Suprapubic skin (tissue), 4 donors: Measurements from ENCODE around the gene RPL19. TPM values are rescaled to one million over a fixed set of nuclear protein-coding genes. Genes with fewer than 3 reads are reported as not detected.

Source experiments
- DNase-seq, 2 donors: peaks; one replicate each; pipeline ENCODE4 v3.0.0-alpha.2; 2019; ENCODE audit warnings: low spot score in 2 of 2
- H3K27ac ChIP-seq: fragments of 200-600 bp; sonication (generic); one replicate; pipeline ENCODE4 v1.5.1; 2019
- H3K27me3 ChIP-seq: fragments of 200-600 bp; sonication (generic); one replicate; pipeline ENCODE4 v1.5.1; 2019
- H3K36me3 ChIP-seq: fragments of 200-600 bp; sonication (generic); one replicate; pipeline ENCODE4 v1.5.1; 2019
- H3K4me1 ChIP-seq: fragments of 200-600 bp; sonication (generic); one replicate; pipeline ENCODE4 v1.5.1; 2019
- H3K4me3 ChIP-seq: fragments of 200-600 bp; sonication (generic); one replicate; pipeline ENCODE4 v1.5.1; 2019; ENCODE audit warnings: mild to moderate bottlenecking
- H3K9me3 ChIP-seq: fragments of 200-600 bp; sonication (generic); one replicate; pipeline ENCODE4 v1.5.1; 2019
- EP300 ChIP-seq: sonication (generic); formaldehyde crosslinking; IDR thresholded peaks from one replicate; pipeline ENCODE4 v1.6.1; 2017; ENCODE audit warnings: antibody characterized with exemption
- POLR2A ChIP-seq, 2 donors: fragments of 450-650 bp; IDR thresholded peaks; one replicate each; pipeline ENCODE4 v1.6.1; 2017; ENCODE audit warnings: antibody characterized with exemption in 2 of 2, mild to moderate bottlenecking in 2 of 2, moderate library complexity in 2 of 2
- POLR2AphosphoS5 ChIP-seq, 3 donors: sonication (generic); formaldehyde crosslinking; IDR thresholded peaks; one replicate each; pipeline ENCODE4 v1.6.1; 2017; ENCODE audit warnings: antibody characterized with exemption in 3 of 3
- WGBS: methylation state at CpG from one replicate; pipeline ENCODE4 v1.1.5; 2018; 5-methylcytosine and 5-hydroxymethylcytosine counted together
- total RNA-seq, 4 donors: library from RNA; depleted of rRNA; stranded (reverse); fragments of >200 nt; gene quantifications; one replicate each; pipeline ENCODE4 v1.1.0, GENCODE V29; 2016
- TF ChIP-seq, protein P1 (sequence below), 2 donors: fragments of 200-600 bp in 1 of 2; fragments of 450-650 bp in 1 of 2; sonication (generic) in 1 of 2; IDR thresholded peaks; one replicate each; pipeline ENCODE4 v1.5.1; 2016 to 2019; ENCODE audit warnings: antibody characterized with exemption in 2 of 2, mild to moderate bottlenecking in 1 of 2, moderate library complexity in 1 of 2

RPL19 gene
- total RNA-seq, 4 donors from 2014 or later, result 2,327 to 3,514 (median 3,192) TPM

DNA sequence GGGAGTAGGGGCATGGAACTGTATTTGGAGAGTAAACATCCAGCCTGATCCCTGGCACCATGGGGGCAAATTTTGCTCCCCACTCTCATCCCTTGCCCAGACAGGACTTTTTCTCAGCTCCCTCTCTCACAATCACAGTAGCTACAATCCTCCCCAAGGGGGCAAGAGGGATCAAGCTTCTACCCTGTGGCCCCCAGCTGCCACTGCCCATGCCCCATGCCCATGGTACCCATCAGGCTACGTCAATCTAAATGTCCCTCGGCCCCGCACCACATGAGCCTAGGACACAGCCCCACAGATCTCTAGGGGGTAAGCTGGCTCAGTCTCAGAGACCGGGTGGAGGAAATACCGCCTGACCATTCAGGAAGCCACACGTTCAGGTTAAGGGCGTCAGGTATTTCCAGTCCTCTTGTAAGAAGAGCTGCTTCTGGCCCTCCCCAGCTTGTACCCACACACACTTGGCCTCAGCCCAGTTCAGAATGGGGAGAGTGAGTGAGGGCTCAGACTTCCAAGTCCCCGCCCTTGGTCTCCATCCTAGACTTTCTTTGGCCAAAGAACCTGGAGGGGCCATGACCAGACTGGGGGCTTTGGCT lies 4.4 kb upstream of the RPL19 start:
- peak in 1 of 2 donors; percentile 73 for DNase-seq
- Histone ChIP-seq H3K27ac (peak overlapping the region; percentile 20), H3K9me3 (no peaks in the 10 kb centered on the region), H3K36me3 (peaks cover 20% of the 10 kb centered on the region), H3K4me3 (peak overlapping the region; percentile 68), H3K4me1 (peaks cover 52% of the 10 kb centered on the region), H3K27me3 (no peaks in the 10 kb centered on the region)
- TF ChIP-seq POLR2AphosphoS5 (IDR thresholded peaks at IDR 0.05) (no peak), POLR2A (IDR thresholded peaks at IDR 0.05) (no peak), EP300 (no peak)
- 56% methylated on average over 5 of the region's 8 CpGs for WGBS

DNA sequence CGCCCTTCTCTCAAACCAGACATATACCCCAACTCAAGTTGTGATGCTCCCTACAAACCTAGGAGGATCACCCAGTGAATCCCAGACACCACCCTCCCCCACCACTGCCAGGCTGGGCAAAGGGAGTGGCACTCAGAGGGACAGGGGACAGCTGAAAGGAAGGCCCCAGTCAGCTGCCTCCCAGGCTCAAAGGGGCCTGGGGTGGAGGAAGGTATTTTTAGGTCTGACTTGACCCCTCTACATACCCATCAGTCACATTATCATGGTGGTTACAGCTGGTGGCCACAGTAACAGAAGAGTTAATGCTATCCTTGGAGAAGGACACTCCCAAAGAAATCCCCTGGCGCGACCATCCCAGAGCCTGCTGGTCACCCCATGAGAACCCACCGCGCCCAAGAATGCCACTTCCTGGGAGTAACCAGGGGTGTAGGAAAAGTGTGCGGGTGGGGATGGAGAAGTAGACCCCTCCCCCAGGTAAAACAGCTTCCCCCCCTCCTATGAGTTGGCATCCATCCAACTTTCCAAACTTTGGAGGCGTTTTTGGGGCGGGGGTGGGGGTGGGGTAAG lies 3.8 kb upstream of the RPL19 start:
- Histone ChIP-seq H3K9me3 (no peaks in the 10 kb centered on the region), H3K27ac (peak overlapping the region; percentile 67), H3K36me3 (peaks cover 15% of the 10 kb centered on the region), H3K4me1 (peaks cover 58% of the 10 kb centered on the region), H3K4me3 (peak overlapping the region; percentile 68), H3K27me3 (no peaks in the 10 kb centered on the region)
- no peak for TF ChIP-seq EP300
- peak in 1 of 2 donors; percentile 78 for DNase-seq
- WGBS, result 26% methylated on average over 7 of the region's 8 CpGs

DNA sequence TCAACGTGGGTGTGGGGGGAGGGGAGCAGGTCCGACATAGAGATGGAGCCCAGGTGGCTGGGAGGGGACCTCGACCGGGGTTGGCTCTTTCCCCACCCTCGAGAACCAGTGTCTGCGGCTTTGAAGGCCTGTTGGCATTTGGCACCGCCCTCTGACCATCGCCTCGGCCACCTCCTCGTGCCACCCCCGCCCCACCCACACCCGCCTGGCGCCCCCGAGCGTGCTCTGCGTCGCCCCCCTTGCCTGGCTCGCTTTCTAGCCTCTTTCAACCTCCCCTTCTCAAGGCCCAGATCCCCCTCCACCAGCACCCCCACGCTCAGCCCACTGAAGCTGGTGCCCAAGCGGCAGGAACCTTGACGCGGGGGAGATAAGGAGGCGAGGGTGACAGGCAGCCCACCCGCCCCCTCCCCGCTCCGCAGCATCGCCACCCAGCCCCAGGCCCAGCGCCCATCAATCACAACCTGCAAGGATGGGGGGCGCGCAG lies 3.2 kb upstream of the RPL19 start:
- H3K9me3 ChIP-seq, result no peaks in the 10 kb centered on the region
- H3K4me3 ChIP-seq, result peak overlapping the region; percentile 68
- peak overlapping the region; percentile 67 for H3K27ac ChIP-seq
- no peaks in the 10 kb centered on the region for H3K27me3 ChIP-seq
- TF ChIP-seq POLR2A (IDR thresholded peaks at IDR 0.05) (no peak), POLR2AphosphoS5 (IDR thresholded peaks at IDR 0.05) (no peak), EP300 (no peak)
- TF ChIP-seq, protein P1, sequence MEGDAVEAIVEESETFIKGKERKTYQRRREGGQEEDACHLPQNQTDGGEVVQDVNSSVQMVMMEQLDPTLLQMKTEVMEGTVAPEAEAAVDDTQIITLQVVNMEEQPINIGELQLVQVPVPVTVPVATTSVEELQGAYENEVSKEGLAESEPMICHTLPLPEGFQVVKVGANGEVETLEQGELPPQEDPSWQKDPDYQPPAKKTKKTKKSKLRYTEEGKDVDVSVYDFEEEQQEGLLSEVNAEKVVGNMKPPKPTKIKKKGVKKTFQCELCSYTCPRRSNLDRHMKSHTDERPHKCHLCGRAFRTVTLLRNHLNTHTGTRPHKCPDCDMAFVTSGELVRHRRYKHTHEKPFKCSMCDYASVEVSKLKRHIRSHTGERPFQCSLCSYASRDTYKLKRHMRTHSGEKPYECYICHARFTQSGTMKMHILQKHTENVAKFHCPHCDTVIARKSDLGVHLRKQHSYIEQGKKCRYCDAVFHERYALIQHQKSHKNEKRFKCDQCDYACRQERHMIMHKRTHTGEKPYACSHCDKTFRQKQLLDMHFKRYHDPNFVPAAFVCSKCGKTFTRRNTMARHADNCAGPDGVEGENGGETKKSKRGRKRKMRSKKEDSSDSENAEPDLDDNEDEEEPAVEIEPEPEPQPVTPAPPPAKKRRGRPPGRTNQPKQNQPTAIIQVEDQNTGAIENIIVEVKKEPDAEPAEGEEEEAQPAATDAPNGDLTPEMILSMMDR (IDR thresholded peaks at IDR 0.05), result no peak
- WGBS, result 4% methylated on average over 17 of the region's 30 CpGs
- peaks cover 64% of the 10 kb centered on the region for H3K4me1 ChIP-seq
- peaks cover 13% of the 10 kb centered on the region for H3K36me3 ChIP-seq
- peak in 1 of 2 donors; percentile 79 for DNase-seq

DNA sequence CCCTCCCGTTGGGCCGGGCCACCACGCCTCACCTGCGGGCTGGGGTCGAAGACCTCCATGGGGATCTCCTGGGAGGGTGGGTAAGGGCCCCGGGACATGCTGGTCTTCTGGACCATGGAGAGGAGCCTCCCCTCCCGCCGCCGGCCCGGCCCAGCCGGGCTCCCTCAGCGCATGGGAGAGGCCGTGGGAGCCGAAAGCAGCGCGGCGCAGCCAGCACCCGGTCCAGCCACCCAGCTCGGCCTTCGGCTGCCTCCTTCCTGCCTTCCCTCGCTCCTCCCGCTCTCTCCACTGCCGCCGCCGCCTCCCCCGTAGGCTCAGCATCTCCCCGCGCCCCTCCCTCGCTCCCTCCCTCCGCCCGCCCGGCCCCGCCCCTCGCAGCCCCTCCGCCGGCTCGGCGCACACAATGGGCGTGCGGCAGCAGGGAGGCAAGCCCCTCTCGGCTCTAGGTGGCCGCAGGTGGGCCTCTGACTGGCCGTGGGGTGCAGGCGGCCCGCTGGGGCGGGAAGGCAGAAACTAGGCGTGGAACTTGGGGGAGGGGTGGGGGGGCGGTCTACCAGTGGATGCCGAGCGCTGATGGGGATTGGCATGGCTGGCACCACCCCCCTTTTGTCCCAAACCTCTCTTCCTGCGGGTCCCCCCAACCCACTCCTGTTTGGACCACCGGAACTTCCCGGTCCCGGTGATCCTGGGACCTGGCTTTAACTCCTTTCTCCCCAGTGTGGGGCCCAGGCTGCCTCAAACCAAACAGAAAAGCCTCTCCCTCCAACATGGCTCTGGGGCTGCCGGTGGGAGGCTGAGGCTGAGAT lies 2.5 kb upstream of the RPL19 start, which contains the start of gene CACNB1:
CACNB1 (minus strand) TSS at position 290 of the 806 bp plus-strand sequence; CDS start at position 116, 174 bp downstream.
- peaks cover 13% of the 10 kb centered on the region for H3K36me3 ChIP-seq
- peaks cover 68% of the 10 kb centered on the region for H3K4me1 ChIP-seq
- peak within 1 kb of the TSS; percentile 68 for H3K4me3 ChIP-seq
- WGBS, result 1% methylated on average over 12 of the region's 55 CpGs
- H3K27me3 ChIP-seq, result no peaks in the 10 kb centered on the region
- TF ChIP-seq POLR2AphosphoS5 (IDR thresholded peaks at IDR 0.05) (no peak), POLR2A (IDR thresholded peaks at IDR 0.05) (no peak), EP300 (no peak)
- TF ChIP-seq, protein P1 (IDR thresholded peaks at IDR 0.05), result no peak
- H3K9me3 ChIP-seq, result no peaks in the 10 kb centered on the region
- DNase-seq, result peak; percentile 86 to 89
- H3K27ac ChIP-seq, result peak within 1 kb of the TSS; percentile 67

DNA sequence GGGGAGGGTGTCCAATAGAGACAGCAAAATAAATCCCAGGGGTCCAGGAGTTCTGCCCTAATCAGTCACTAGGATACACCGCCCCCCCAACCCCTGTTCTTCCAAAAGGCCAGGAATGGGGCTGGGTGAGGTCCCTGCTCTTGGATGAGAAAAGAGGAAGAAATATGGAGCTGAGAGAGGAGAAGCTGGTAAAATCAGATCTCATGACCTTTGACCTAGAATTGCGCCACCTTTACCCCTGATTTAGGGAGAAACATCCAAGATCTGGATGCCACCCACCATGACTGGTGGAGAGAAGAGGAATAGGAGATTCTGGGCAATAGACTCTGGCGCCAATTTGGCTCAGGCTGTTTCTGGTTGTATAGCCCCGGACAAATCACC lies 1.9 kb upstream of the RPL19 start:
- Histone ChIP-seq H3K27ac (peak overlapping the region; percentile 67), H3K4me3 (peak overlapping the region; percentile 68)

More for the DNA sequence above, 1.9 kb upstream of the RPL19 start:
- Histone ChIP-seq H3K27me3 (no peaks in the 10 kb centered on the region), H3K36me3 (peaks cover 16% of the 10 kb centered on the region), H3K4me1 (peaks cover 68% of the 10 kb centered on the region), H3K9me3 (no peaks in the 10 kb centered on the region)
- TF ChIP-seq POLR2A (IDR thresholded peaks at IDR 0.05) (no peak), POLR2AphosphoS5 (IDR thresholded peaks at IDR 0.05) (no peak), EP300 (no peak)
- TF ChIP-seq, protein P1 (IDR thresholded peaks at IDR 0.05), result no peak
- 66% methylated on average over 4 of the region's 4 CpGs for WGBS
- DNase-seq, result no peak
